ENCODE measurements around the gene UGGT2.

DNA sequence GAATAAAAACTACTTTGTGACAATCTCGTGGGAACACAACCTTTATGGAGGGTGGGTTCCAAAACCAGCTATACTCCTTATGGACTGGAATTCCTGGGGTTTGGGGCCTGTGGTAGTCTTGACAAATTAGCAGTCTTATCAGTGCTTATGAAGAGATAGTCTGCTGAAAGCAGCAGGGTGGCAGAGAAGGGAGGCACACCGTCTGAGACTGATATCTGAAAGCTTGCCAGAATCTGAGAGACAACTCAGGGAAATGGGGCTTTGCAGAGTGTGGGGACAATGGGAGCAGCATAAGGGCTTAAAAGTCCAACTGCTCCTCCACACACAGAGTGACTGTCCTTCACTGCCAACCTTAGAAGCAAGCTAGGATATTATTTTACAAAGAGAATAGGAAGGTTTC lies 95.9 kb downstream of the UGGT2 start:
- TF ChIP-seq, protein P1, sequence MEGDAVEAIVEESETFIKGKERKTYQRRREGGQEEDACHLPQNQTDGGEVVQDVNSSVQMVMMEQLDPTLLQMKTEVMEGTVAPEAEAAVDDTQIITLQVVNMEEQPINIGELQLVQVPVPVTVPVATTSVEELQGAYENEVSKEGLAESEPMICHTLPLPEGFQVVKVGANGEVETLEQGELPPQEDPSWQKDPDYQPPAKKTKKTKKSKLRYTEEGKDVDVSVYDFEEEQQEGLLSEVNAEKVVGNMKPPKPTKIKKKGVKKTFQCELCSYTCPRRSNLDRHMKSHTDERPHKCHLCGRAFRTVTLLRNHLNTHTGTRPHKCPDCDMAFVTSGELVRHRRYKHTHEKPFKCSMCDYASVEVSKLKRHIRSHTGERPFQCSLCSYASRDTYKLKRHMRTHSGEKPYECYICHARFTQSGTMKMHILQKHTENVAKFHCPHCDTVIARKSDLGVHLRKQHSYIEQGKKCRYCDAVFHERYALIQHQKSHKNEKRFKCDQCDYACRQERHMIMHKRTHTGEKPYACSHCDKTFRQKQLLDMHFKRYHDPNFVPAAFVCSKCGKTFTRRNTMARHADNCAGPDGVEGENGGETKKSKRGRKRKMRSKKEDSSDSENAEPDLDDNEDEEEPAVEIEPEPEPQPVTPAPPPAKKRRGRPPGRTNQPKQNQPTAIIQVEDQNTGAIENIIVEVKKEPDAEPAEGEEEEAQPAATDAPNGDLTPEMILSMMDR (IDR thresholded peaks at IDR 0.05), result no peak
- no peak for TF ChIP-seq POLR2A (IDR thresholded peaks at IDR 0.05)

Data from esophagus squamous epithelium (tissue), 4 donors.